DMS153 treated with DMSO at 0.1 percent for 48 hours (cell line): ENCODE data around the gene ORM1.
A peak's percentile ranks its signal among the peaks of the same experiment; 100 is the strongest.

Experiments used
- DNase-seq: peaks from one replicate; lab custom pipeline; 2025; ENCODE audit not compliant: unreplicated experiment; lab: John Stamatoyannopoulos, UW

ORM1 gene

GRCh38 chr9:114287001-114287762 lies 35.7 kb upstream of the ORM1 start:
- peak; percentile 15 for DNase-seq

- no peak for DNase-seq
Measured at GRCh38 chr9:114287763-114288192, 35.1 kb upstream of the ORM1 start.

GRCh38 chr9:114288193-114289091 lies 34.5 kb upstream of the ORM1 start:
- no peak for DNase-seq

- no peak for DNase-seq
Measured at GRCh38 chr9:114289106-114289505, 33.8 kb upstream of the ORM1 start.

GRCh38 chr9:114289571-114290481 lies 33.1 kb upstream of the ORM1 start:
- no peak for DNase-seq

- DNase-seq: no peak
Measured at GRCh38 chr9:114290561-114290986, 32.3 kb upstream of the ORM1 start.

- no peak for DNase-seq
Measured at GRCh38 chr9:114291064-114291474, 31.8 kb upstream of the ORM1 start.

GRCh38 chr9:114291886-114292590 lies 30.9 kb upstream of the ORM1 start:
- DNase-seq: no peak

- no peak for DNase-seq
Measured at GRCh38 chr9:114294664-114295063, 28.2 kb upstream of the ORM1 start.

- DNase-seq: no peak
Measured at GRCh38 chr9:114296338-114296737, 26.6 kb upstream of the ORM1 start.

GRCh38 chr9:114299286-114300152 lies 23.4 kb upstream of the ORM1 start:
- no peak for DNase-seq

GRCh38 chr9:114300153-114300845 lies 22.6 kb upstream of the ORM1 start:
- DNase-seq: no peak

GRCh38 chr9:114300846-114301797 lies 21.8 kb upstream of the ORM1 start:
- no peak for DNase-seq

GRCh38 chr9:114301798-114302565 lies 20.9 kb upstream of the ORM1 start:
- no peak for DNase-seq

- no peak for DNase-seq
Measured at GRCh38 chr9:114302727-114303126, 20.2 kb upstream of the ORM1 start.

- DNase-seq: no peak
Measured at GRCh38 chr9:114303571-114303970, 19.3 kb upstream of the ORM1 start.

- no peak for DNase-seq
Measured at GRCh38 chr9:114303977-114304376, 18.9 kb upstream of the ORM1 start.
